Panc1 (cell line): ENCODE data around the gene TSC22D4.

Experiments
- CTCF ChIP-seq: fragments of 450-650 bp; IDR thresholded peaks from 2 replicates; pipeline ENCODE4 v1.5.1; 2017; ENCODE audit warnings: mild to moderate bottlenecking
- POLR2AphosphoS5 ChIP-seq: IDR thresholded peaks from 2 replicates; pipeline ENCODE4 v1.6.1; 2012; ENCODE audit warnings: mild to moderate bottlenecking, low read depth, low read length, moderate library complexity
- REST ChIP-seq, 2 experiments: IDR thresholded peaks; 2 replicates each; pipeline ENCODE4 v1.6.1; 2011 to 2012; ENCODE audit warnings: low read depth in 2 of 2, control low read depth in 1 of 2, low read length in 1 of 2, mild to moderate bottlenecking in 1 of 2, moderate library complexity in 1 of 2; ENCODE audit not compliant: insufficient read depth in 1 of 2
- SIN3A ChIP-seq: IDR thresholded peaks from 2 replicates; pipeline ENCODE4 v1.6.1; 2012; ENCODE audit warnings: low read depth, mild to moderate bottlenecking, low read length, moderate library complexity, borderline replicate concordance; ENCODE audit not compliant: insufficient read depth
- TCF7L2 ChIP-seq: IDR thresholded peaks from 2 replicates; pipeline ENCODE4 v1.6.1; 2011; ENCODE audit warnings: mild to moderate bottlenecking, low read depth, low read length, inconsistent platforms

- TF ChIP-seq CTCF (no peak), POLR2AphosphoS5 (no peak), SIN3A (no peak), REST (IDR thresholded peaks at IDR 0.05; ENCODE audit: insufficient read depth in 1 of 2, low read depth in 2 of 2, low read length in 1 of 2) (no peak), TCF7L2 (no peak)
These were observed 12.1 kb downstream of the TSC22D4 start for GRCh38 chr7:100466653-100467605.
